Heart right ventricle (tissue), 16 donors: ENCODE measurements around the gene PRSS56. TPM values are rescaled to one million over a fixed set of nuclear protein-coding genes. Genes with fewer than 3 reads are reported as not detected.

Experiments
- ATAC-seq, 8 donors: fragments of 200-7000 bp; cut with Tn5 transposase; one replicate each; pipeline ENCODE4 v1.9.1; 2020; ENCODE audit warnings: mild to moderate bottlenecking in 8 of 8, moderate library complexity in 8 of 8, moderate number of reproducible peaks in 1 of 8
- DNase-seq, 2 donors: peaks; one replicate each; pipeline ENCODE4 v3.0.0-alpha.2; 2020
- H3K27ac ChIP-seq, 10 donors: fragments of 200-600 bp; sonication (generic) in 2 of 10; one replicate each; pipeline versions ENCODE4 v1.5.0 to v1.8.0; 2020 to 2022; ENCODE audit warnings: mild to moderate bottlenecking in 3 of 10
- H3K27me3 ChIP-seq, 7 donors: fragments of 200-600 bp; one replicate each; pipeline ENCODE4 v1.8.0; 2021 to 2022; ENCODE audit warnings: mild to moderate bottlenecking in 2 of 7
- H3K36me3 ChIP-seq, 9 donors: fragments of 200-600 bp; sonication (generic) in 1 of 9; one replicate each; pipeline versions ENCODE4 v1.5.0 to v1.8.0; 2020 to 2022; ENCODE audit warnings: mild to moderate bottlenecking in 2 of 9
- H3K4me1 ChIP-seq, 9 donors: fragments of 200-600 bp; sonication (generic) in 1 of 9; one replicate each; pipeline versions ENCODE4 v1.5.0 to v1.8.0; 2020 to 2022; ENCODE audit warnings: mild to moderate bottlenecking in 4 of 9
- H3K4me3 ChIP-seq, 10 donors: fragments of 200-600 bp; sonication (generic) in 2 of 10; one replicate each; pipeline versions ENCODE4 v1.5.0 to v1.8.0; 2020 to 2022; ENCODE audit warnings: mild to moderate bottlenecking in 7 of 10, moderate library complexity in 2 of 10
- H3K9me3 ChIP-seq, 11 donors: fragments of 200-600 bp in 10 of 11; sonication (generic) in 2 of 11; one replicate each; pipeline versions ENCODE4 v1.5.0 to v1.8.0; 2013 to 2022; ENCODE audit warnings: mild to moderate bottlenecking in 2 of 11, control low read depth in 1 of 11, moderate library complexity in 1 of 11
- CTCF ChIP-seq, 9 donors: fragments of 200-600 bp; sonication (generic) in 2 of 9; IDR thresholded peaks; one replicate each; pipeline versions ENCODE4 v1.5.0 to v1.8.0; 2021 to 2022; ENCODE audit warnings: antibody characterized with exemption in 9 of 9, mild to moderate bottlenecking in 5 of 9, moderate library complexity in 1 of 9
- WGBS, 2 donors: extraction: QIAGEN DNeasy Blood & Tissue Kit; methylation state at CpG; one replicate each; pipeline ENCODE4 v1.1.7; 2013; ENCODE audit warnings: inconsistent platforms in 1 of 2; 5-methylcytosine and 5-hydroxymethylcytosine counted together
- intact Hi-C, 10 donors: fragments of 100-400 bp; cut with DNase I; formaldehyde crosslinking; loops; one replicate each; pipeline versions ENCODE4 v1.11.1 to v1.14.2; 2022
- polyA plus RNA-seq, 2 donors: library from polyadenylated mRNA; stranded (reverse); fragments of 200-250 nt; gene quantifications; one replicate each; pipeline ENCODE4 v1.2.3, GENCODE V29; 2013
- total RNA-seq, 10 donors: library from RNA; stranded (reverse); fragmentation: NEBNext Ultra II Directional in 3 of 10; extraction: Animal tissue kit (Norgen Biotek cat#: 25700) in 3 of 10; gene quantifications; one replicate each; pipeline versions ENCODE4 v1.2.1 to v1.2.4, GENCODE V29; 2021 to 2023
- donor health status: Arrhythmogenic right ventricular cardiomyopathy.
- donor health status: ischemic (EF 13 %, LVEDD 7.1; RV severe dilation, severe dysfunction).
- donor health status: healthy with polysubstance abuse.
- donor health status: DM: no; HTN: yes; CAD: no.
- donor health status: DM: no; HTN: no; CAD: no.
- donor health status: ischemic (EF 25% LVEDD 6.9; RV normal size, moderate dysfunction).
- donor health status: ischemic (EF 25% LVEDD 5.7; RV mildly dilated, moderate dysfunction).
- donor health status: healthy.
- donor health status: DM: yes; HTN: yes; CAD: no.
- donor health status: Ischemic cardiomyopathy.
- donor health status: ischemic (EF 35%, LVEDD 5.7; RV mildly dilated, moderate dysfunction).
- donor health status: nonischemic (EF 11% LVEDD 7.7; RV severe dilation, severe dysfunction).
- donor health status: DM: yes; HTN: yes; CAD: no.
- donor health status: PGD.
- donor health status: ischemic (EF 29% LVEDD 5.4; RV normal size, mild dysfunction).
- donor health status: nonischemic (EF 23%, LVEDD 6.1; RV moderate dilation, normal function).

Gene PRSS56
- total and polyA plus RNA-seq, 12 donors = 0.12 to 0.35 (median 0.19) TPM; not detected in 8

GRCh38 chr2:232485757-232486557, 34.2 kb upstream of the PRSS56 start:
- H3K27me3 ChIP-seq = peaks cover 25 to 93% (median 73%) of the 10 kb centered on the region in 7 donors
- H3K27ac ChIP-seq = no peak overlapping the region
- peaks cover 0 to 18% (median 11%) of the 10 kb centered on the region in 9 donors for H3K4me1 ChIP-seq
- no peaks in the 10 kb centered on the region for H3K36me3 ChIP-seq
- ATAC-seq (no peak), DNase-seq (no peak)
- H3K4me3 ChIP-seq = no peak overlapping the region
- TF ChIP-seq CTCF (IDR thresholded peaks at IDR 0.05) = no peak
- 2 to 4% methylated on average over 106 to 111 of the region's 111 CpGs for WGBS, 2 donors
- intact Hi-C loops = no loop called here
- H3K9me3 ChIP-seq = no peaks in the 10 kb centered on the region

- intact Hi-C loops = no loop called here
- H3K9me3 ChIP-seq = no peaks in the 10 kb centered on the region
- TF ChIP-seq CTCF (IDR thresholded peaks at IDR 0.05) = no peak
- DNase-seq (no peak), ATAC-seq (no peak)
- H3K27ac ChIP-seq = no peak overlapping the region
- peaks cover 25 to 85% (median 71%) of the 10 kb centered on the region in 7 donors for H3K27me3 ChIP-seq
- peaks cover 0 to 18% (median 11%) of the 10 kb centered on the region in 9 donors for H3K4me1 ChIP-seq
- WGBS, 2 donors = 2 to 3% methylated on average over 74 of the region's 74 CpGs
- no peaks in the 10 kb centered on the region for H3K36me3 ChIP-seq
- peak overlapping the region in 2 of 10 donors; percentile 9 to 17 for H3K4me3 ChIP-seq
These were observed 33.4 kb upstream of the PRSS56 start for GRCh38 chr2:232486558-232487384.

- DNase-seq (no peak), ATAC-seq (no peak)
- Histone ChIP-seq H3K36me3 (no peaks in the 10 kb centered on the region), H3K4me3 (peak within 1 kb of the TSS in 2 of 10 donors; percentile 9 to 17), H3K27ac (no peak within 1 kb of the TSS), H3K27me3 (peaks cover 25 to 77% (median 68%) of the 10 kb centered on the region in 7 donors), H3K4me1 (peaks cover 0 to 18% (median 11%) of the 10 kb centered on the region in 9 donors), H3K9me3 (no peaks in the 10 kb centered on the region)
- intact Hi-C loops = no loop called here
- 1 to 2% methylated on average over 71 to 100 of the region's 102 CpGs for WGBS, 2 donors
- TF ChIP-seq CTCF (IDR thresholded peaks at IDR 0.05) = no peak
These were observed 32.6 kb upstream of the PRSS56 start, which contains the start of gene ECEL1 for GRCh38 chr2:232487385-232488096. TSS of gene ECEL1 (minus strand) at chr2:232487834. CDS start at chr2:232486653, 1,181 bp downstream.
